Epidermal melanocyte (primary cell): Measurements from ENCODE around the gene PTCRA.

ENCODE experiments used
- DNase-seq: peaks from one replicate; pipeline ENCODE4 v3.0.0; 2011; ENCODE audit warnings: low spot score; ENCODE audit not compliant: insufficient read length

Gene PTCRA

DNA sequence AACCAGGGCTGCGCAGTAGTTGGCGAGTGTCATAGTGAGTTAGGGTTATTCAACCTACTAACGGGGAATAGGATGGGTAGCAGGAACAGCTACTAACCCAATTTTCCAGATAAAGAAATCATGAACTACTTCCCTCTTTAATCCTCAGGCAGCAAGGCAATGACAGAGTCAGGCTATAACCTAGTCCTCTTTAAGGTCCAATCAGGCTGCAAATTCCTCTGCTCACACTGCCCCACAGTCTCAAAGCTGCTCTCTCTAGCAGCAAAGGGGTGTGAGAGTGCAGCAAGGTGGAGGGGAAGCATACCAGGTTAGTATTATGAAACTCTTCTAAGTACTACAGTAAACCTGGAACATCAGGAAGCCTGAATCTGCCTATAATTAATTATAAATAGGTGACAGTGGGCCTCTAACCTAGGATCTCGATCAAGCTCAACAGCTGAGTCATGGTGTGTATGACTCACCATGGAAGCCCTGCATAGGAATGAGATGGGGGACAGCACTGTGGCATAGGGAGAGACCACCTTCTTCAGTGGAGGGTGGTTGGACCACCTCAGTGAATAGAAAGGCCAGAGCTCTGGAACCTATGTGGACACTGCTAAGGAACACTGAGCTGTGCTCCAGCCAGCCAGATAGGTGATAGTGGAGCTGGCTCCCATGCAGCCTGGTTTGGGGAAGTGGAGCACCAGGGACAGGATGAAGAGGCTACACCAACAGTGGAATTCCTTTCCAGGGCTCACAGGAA is 55.2 kb downstream of the PTCRA start:
- DNase-seq = no peak

- no peak for DNase-seq
Measured at GRCh38 chr6:42971746-42972327, 56.0 kb downstream of the PTCRA start.

DNA sequence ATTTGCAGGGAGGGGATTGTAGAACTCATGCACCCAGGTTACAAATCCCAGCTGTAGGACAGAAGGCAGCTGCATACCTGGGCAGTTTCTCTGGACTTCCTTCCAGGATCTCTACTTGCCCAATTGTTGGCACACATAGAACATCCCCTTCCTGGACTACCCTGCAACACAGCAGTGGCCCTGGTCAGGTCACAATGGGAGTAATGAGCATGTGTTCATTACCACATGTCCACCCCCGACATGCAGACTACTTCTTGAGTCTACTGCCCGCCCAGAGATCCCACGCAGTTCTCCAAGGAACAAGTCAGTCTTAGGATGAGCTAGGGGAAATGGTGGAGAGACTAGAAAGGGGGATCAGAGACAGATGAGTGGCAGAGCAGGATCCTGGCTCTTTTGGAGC is 58.1 kb downstream of the PTCRA start:
- DNase-seq = no peak

DNA sequence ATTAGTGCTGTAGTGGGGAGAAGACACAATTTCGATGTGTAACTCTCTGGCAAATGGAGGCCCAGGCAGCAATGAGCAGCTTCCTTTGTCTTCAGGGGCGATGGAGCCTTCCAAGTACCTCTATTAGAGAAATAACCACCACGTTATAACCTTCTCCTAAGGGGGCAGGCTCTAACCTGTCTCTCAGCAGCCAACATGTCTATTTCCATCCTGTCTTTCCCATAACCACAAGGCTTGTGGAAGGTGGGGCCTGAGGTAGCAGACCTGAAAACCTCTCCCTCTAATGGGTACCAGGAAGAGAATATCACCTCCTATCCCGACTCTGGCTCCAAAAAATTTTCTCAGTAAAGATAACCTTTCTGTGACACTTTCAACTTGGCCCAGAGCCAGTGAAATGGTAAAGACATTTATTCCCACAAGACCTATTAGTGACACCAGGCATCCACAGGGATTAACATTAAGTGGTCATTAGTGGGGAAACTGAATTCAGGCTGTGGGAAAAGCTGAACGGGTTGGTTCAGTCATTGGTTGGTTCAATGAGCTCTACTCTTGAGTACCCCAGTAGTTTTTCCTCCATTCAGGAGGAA is 59.2 kb downstream of the PTCRA start:
- DNase-seq = no peak
